NOMO-1 (cell line): ENCODE measurements around the gene KATNIP.
A peak's percentile ranks its signal among the peaks of the same experiment; 100 is the strongest.

Experiments used
- DNase-seq, 2 experiments: peaks; one replicate each; lab custom pipeline; 2025; ENCODE audit not compliant: unreplicated experiment in 2 of 2; lab: John Stamatoyannopoulos, UW

KATNIP gene

GRCh38 chr16:27579087-27579980 is 29.4 kb downstream of the KATNIP start:
- no peak for DNase-seq

DNA sequence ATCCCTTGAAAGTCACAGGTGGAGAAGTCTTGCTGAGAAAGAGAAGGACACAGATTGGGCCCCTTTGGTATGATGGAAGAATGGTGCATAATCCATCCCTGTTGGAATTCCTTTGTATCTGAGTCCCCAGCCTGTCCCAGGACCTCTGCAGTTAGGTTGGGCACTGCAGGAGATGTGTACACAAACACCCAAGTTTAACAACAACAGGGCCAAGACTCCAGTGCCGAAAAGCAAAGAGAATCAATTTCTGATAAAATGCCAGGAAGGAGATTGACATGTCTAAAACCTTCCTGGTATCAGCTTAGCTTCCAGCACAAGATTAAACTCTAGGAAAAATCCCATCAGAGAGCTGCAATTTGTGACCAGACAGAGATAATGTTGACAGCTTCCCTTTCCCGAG is 32.9 kb downstream of the KATNIP start:
- DNase-seq, result no peak

- DNase-seq, result peak in 1 of 2 experiments; percentile 7
Measured at GRCh38 chr16:27583634-27584033, 33.7 kb downstream of the KATNIP start.

GRCh38 chr16:27585200-27585599 is 35.3 kb downstream of the KATNIP start:
- no peak for DNase-seq

- no peak for DNase-seq
Measured at GRCh38 chr16:27586711-27587110, 36.8 kb downstream of the KATNIP start.

GRCh38 chr16:27588057-27588456 is 38.1 kb downstream of the KATNIP start:
- no peak for DNase-seq

DNA sequence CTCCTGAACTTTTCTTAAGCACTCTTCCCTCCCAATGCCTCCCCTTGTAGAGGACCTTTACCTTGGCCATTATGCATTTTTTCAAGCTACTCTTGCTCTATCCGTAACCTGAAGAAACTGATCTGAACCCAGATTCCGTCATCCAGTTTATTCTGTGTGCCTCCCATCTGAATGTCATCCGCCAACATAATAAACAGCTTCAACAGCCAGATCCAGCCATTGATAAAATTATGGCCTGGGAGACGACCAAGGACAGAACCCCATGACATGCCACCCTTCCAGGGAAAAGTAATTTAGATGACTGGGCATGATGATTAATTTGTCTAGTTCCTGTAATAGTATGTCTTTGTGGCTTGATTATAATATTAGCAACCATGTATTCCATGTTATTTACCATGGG is 41.9 kb downstream of the KATNIP start:
- no peak for DNase-seq

DNA sequence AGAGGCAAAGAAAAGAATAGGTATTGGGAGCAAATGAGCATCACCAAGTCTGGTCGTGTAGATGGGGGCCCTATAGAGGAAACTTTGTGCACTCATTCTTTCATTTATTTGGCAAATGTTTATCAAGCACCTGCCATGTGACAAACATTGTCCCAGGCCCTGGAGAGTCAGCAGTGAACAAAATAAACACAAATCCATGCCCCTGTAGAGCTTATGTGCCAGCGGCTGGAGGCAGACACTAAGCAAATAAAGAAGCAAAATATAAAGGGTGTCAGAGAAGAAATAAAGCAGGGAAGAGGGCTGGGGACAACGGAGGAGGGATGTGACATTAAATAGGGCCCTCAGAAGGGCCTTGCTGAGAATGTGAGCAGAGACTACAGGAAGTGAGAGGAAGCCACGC is 45.5 kb downstream of the KATNIP start:
- DNase-seq, result no peak

- DNase-seq, result no peak
Measured at GRCh38 chr16:27595993-27596392, 46.0 kb downstream of the KATNIP start.

- DNase-seq, result no peak
Measured at GRCh38 chr16:27596411-27596810, 46.5 kb downstream of the KATNIP start.

DNA sequence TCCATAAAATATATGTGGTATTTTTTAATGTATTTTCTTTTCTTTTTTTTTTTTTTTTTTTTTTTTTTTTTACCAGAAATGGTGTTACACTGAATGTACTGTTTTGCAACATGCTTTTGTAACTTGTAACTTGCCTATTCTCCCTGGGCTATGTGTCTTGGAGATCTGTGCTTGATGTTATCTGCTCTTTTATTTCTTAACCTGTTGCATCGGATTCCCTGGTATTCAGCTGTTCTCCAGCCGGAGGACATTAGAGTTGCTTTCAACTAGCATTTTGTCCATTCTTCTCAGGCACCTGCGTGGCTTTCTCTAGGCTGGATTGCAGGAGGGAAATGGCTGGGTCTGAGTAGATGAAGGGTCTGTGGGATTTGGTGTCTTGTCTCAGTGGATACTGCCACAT is 47.4 kb downstream of the KATNIP start:
- DNase-seq, result no peak

- no peak for DNase-seq
Measured at GRCh38 chr16:27598220-27598619, 48.3 kb downstream of the KATNIP start.

DNA sequence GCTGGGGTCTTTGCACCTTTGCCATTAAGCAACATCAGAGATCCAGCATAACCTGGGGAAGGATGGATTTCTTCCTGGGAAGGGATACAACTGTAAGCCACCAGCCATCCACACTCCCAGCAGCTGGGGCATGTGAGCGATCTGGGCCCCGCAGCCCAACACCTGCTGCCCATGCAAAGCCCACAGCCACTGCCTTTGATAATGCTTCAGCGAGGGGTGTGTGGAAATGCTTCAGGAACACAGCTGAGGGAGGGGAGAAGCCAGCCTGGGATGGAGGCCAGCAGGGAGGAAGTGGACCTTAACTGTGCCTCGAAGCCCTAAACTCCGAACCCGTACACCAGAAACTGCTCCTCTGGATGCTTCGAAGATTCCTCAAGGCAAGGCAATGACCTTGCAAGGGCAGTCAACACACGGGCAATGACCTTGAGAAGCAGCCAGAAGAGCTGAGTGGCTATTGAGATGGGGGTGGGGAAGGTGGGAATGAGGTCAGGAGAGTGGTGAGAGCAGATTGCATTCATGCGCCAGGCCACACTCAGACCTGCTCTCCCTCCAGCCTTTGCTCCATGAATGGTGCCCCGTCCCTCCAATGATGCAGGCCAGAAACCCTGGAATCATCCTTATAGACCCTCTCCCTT is 49.1 kb downstream of the KATNIP start:
- no peak for DNase-seq

DNA sequence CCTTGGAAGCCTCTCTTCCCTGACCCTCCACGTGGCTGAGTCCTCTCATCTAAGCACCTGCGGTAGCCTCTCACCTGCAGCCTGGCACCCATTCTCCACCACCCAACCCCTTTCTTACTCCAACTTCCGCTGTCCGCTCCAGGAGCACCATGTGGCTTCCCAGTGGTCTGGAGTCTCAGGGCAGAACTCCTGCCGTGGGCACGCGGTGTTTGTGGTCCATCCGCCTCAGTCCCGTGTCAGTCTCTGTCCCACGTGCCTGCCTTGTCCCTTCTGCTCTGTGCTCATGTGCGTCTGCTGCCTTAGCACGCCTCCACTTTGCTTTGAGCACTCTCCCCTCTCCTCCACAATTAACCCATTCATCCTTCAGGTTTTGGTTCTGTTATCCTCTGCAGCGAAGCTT is 49.7 kb downstream of the KATNIP start:
- DNase-seq, result no peak
